GM06990 (cell line): ENCODE data around the gene TAL1.

Source experiments
- DNase-seq: peaks from one replicate; pipeline ENCODE4 v3.0.0-alpha.2; 2011; ENCODE audit not compliant: insufficient read length; ENCODE audit errors: extremely low read depth
- H3K27me3 ChIP-seq: replicated peaks from 2 replicates; pipeline ENCODE4 v1.6.0; 2011; ENCODE audit warnings: low read length; ENCODE audit not compliant: control insufficient read depth, insufficient read depth
- H3K36me3 ChIP-seq: 2 replicates; pipeline ENCODE4 v1.5.1; 2011; ENCODE audit warnings: low read length; ENCODE audit not compliant: control insufficient read depth, insufficient read depth
- H3K4me3 ChIP-seq: replicated peaks from 2 replicates; pipeline ENCODE4 v1.5.1; 2011; ENCODE audit warnings: low read depth, mild to moderate bottlenecking, control low read depth, low read length
- CTCF ChIP-seq: IDR thresholded peaks from 2 replicates; pipeline ENCODE4 v1.5.1; 2011; ENCODE audit warnings: low read length, control low read depth, mild to moderate bottlenecking, inconsistent platforms; ENCODE audit not compliant: insufficient read depth, poor library complexity, severe bottlenecking

Gene TAL1

DNA sequence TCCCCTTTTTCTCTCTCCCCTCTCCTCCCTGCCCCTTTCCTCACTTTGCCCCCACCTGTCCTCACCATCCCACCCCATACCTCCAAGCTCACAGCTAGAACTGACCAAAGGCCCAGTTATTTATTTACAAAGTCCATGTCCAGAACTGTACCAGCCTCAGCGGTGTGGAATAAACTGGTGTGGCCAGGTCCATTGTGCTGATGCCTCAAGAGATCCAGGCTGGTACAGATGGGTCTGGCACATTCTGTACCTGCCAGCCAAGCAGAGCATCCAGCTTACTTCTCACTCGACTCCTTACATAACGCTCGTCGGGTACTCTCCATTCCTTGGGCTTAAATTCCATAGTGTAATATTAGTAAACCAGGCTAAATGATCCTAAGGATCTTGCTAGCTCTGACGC lies 54.0 kb downstream of the TAL1 start:
- Histone ChIP-seq H3K27me3 (no peaks in the 10 kb centered on the region), H3K4me3 (no peak overlapping the region), H3K36me3 (no peaks in the 10 kb centered on the region)
- TF ChIP-seq CTCF: no peak
- DNase-seq: no peak

- DNase-seq: no peak
- H3K4me3 ChIP-seq: no peak overlapping the region
These were observed 56.6 kb downstream of the TAL1 start for GRCh38 chr1:47175227-47175934.

DNA sequence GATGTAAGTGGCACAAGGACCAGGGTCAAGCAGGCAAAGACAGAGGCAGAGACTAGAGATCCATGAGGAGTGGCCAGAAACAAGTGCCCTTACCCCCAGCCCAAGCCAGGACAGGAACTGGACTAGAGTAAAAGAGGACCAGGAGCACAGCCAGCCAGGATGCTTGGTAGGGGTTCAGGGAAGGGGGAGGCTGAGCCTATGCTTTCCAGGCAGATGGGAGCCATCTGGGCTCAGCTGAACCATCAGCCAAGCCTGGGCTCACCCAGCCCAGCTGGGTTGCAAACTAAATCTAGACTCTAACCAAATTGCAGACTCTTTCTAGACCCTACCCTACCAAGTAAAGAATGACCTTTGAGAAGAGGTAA lies 57.4 kb downstream of the TAL1 start:
- Histone ChIP-seq H3K36me3 (no peaks in the 10 kb centered on the region), H3K27me3 (no peaks in the 10 kb centered on the region), H3K4me3 (no peak overlapping the region)
- no peak for DNase-seq
- TF ChIP-seq CTCF: no peak

More at GRCh38 chr1:47175227-47175934, 56.6 kb downstream of the TAL1 start:
- no peaks in the 10 kb centered on the region for H3K27me3 ChIP-seq
- no peaks in the 10 kb centered on the region for H3K36me3 ChIP-seq
- peak; percentile 97 for TF ChIP-seq CTCF

DNA sequence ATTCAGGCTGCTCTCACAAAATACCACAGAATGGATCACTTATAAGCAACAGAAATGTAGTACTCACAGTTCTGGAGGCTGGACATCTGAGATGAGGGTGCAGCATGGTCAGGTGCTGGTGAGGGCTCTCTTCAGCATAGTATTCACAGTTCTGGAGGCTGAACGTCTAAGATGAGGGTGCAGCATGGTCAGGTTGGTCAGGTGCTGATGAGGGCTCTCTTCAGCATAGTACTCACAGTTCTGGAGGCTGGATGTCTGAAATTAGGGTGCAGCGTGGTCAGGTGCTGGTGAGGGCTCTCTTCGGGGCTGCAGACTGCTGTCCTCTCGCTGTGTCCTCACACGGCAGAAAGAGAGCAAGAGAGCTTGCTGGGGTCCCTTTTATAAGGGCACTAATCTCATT lies 59.2 kb downstream of the TAL1 start:
- no peak for TF ChIP-seq CTCF
- no peak for DNase-seq
- H3K27me3 ChIP-seq: no peaks in the 10 kb centered on the region

More for the DNA sequence above, 59.2 kb downstream of the TAL1 start:
- no peak overlapping the region for H3K4me3 ChIP-seq
- no peaks in the 10 kb centered on the region for H3K36me3 ChIP-seq
